ENCODE data around the gene CXADR. TPM values are rescaled to one million over a fixed set of nuclear protein-coding genes. Genes with fewer than 3 reads are reported as not detected.
"Not testable (repeated sequence)": the region's sequence is repeated elsewhere in the genome, so short reads cannot be mapped to it uniquely, and the experiment has no call there.

Gene CXADR
- polyA plus RNA-seq, 4 donors: 34.5 to 43.8 (median 38.3) TPM

GRCh38 chr21:17501107-17502006 lies 11.5 kb upstream of the CXADR start:
- no peak for DNase-seq (ENCODE audit: low read depth in 4 of 4, low spot score in 3 of 4)

GRCh38 chr21:17502985-17503384 lies 9.9 kb upstream of the CXADR start:
- not testable (repeated sequence) for DNase-seq (ENCODE audit: low read depth in 4 of 4, low spot score in 3 of 4)

GRCh38 chr21:17506951-17507350 lies 5.9 kb upstream of the CXADR start:
- no peak for DNase-seq (ENCODE audit: low read depth in 4 of 4, low spot score in 3 of 4)

GRCh38 chr21:17507591-17507990 lies 5.3 kb upstream of the CXADR start:
- no peak for DNase-seq (ENCODE audit: low read depth in 4 of 4, low spot score in 3 of 4)

- DNase-seq (ENCODE audit: low read depth in 4 of 4, low spot score in 3 of 4): peak in 3 of 4 donors; percentile 16 to 29 (median 20)
Observed at GRCh38 chr21:17513214-17514123, 626 bp downstream of the CXADR start.

- peak in 1 of 4 donors; percentile 3 for DNase-seq (ENCODE audit: low read depth in 4 of 4, low spot score in 3 of 4)
Observed at GRCh38 chr21:17514124-17514845, 1.4 kb downstream of the CXADR start.

- not testable (repeated sequence) for DNase-seq (ENCODE audit: low read depth in 4 of 4, low spot score in 3 of 4)
Observed at GRCh38 chr21:17517008-17517407, 4.2 kb downstream of the CXADR start.

GRCh38 chr21:17519208-17519738 lies 6.4 kb downstream of the CXADR start:
- no peak for DNase-seq (ENCODE audit: low read depth in 4 of 4, low spot score in 3 of 4)

GRCh38 chr21:17519965-17520609 lies 7.2 kb downstream of the CXADR start:
- DNase-seq (ENCODE audit: low read depth in 4 of 4, low spot score in 3 of 4): no peak

- DNase-seq (ENCODE audit: low read depth in 4 of 4, low spot score in 3 of 4): no peak
Observed at GRCh38 chr21:17523007-17523451, 10.2 kb downstream of the CXADR start.

GRCh38 chr21:17523979-17524494 lies 11.2 kb downstream of the CXADR start:
- not testable (repeated sequence) for DNase-seq (ENCODE audit: low read depth in 4 of 4, low spot score in 3 of 4)

- DNase-seq (ENCODE audit: low read depth in 4 of 4, low spot score in 3 of 4): no peak
Observed at GRCh38 chr21:17524635-17525034, 11.8 kb downstream of the CXADR start.

- DNase-seq (ENCODE audit: low read depth in 4 of 4, low spot score in 3 of 4): no peak
Observed at GRCh38 chr21:17526776-17527175, 13.9 kb downstream of the CXADR start.

GRCh38 chr21:17527240-17527639 lies 14.4 kb downstream of the CXADR start:
- DNase-seq (ENCODE audit: low read depth in 4 of 4, low spot score in 3 of 4): no peak

GRCh38 chr21:17527711-17528110 lies 14.9 kb downstream of the CXADR start:
- no peak for DNase-seq (ENCODE audit: low read depth in 4 of 4, low spot score in 3 of 4)

- DNase-seq (ENCODE audit: low read depth in 4 of 4, low spot score in 3 of 4): no peak
Observed at GRCh38 chr21:17529648-17530047, 16.8 kb downstream of the CXADR start.

GRCh38 chr21:17532292-17532691 lies 19.4 kb downstream of the CXADR start:
- DNase-seq (ENCODE audit: low read depth in 4 of 4, low spot score in 3 of 4): no peak

- no peak for DNase-seq (ENCODE audit: low read depth in 4 of 4, low spot score in 3 of 4)
Observed at GRCh38 chr21:17536381-17536780, 23.5 kb downstream of the CXADR start.

- no peak for DNase-seq (ENCODE audit: low read depth in 4 of 4, low spot score in 3 of 4)
Observed at GRCh38 chr21:17537299-17537698, 24.5 kb downstream of the CXADR start.

- DNase-seq (ENCODE audit: low read depth in 4 of 4, low spot score in 3 of 4): no peak
Observed at GRCh38 chr21:17538576-17538975, 25.7 kb downstream of the CXADR start.
